Measurements from ENCODE around the gene TBC1D4. TPM values are rescaled to one million over a fixed set of nuclear protein-coding genes. Genes with fewer than 3 reads are reported as not detected.

The TBC1D4 gene
- total and polyA plus RNA-seq, 10 of the 15 experiments (the other 5 are each of a cell fraction or from before 2014, with no cell fraction given): 11.0 to 38.6 (median 25.5) TPM

DNA sequence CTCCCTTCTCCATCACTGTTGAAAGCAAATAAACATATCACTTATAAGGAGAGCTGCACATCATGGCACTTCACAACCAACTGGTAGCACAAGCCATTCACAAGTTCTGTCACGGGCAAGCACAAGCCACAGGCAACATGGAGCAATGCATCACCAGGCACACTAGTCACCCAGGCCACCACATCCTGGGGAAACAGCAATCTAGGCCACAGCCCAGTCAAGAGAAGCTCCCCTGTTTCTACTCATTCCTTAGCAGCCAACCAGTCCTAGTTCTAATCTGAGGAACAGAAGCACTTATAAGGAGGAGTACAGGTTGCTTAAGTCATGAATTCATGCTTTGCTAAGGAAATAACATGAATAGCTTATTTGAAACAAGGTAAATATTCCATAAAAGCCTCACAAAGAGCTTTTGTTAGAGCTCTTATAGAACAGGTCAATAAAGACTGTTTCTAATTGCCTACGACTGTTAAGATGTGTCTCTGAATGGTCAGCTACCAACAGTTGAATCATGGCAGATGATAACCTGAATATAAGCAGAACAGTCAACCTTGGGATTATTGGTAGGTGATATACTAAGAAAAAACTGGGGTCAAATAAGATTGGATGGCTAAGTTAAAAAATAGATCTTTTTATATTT lies 169.0 kb downstream of the TBC1D4 start:
- ATAC-seq (peak; percentile 54), FAIRE-seq (peak; percentile 44), DNase-seq (ENCODE audit: low read depth, low spot score) (no peak)
- SMC1A ChIA-PET (ENCODE audit: uncharacterized antibody, unreplicated experiment): interaction anchor here (1.0 to 4.7 kb wide), 5 partner anchors 12 to 104 kb away, joined by 3 to 32 read pairs (median 15); no protein-coding TSS in a partner anchor
- no peak overlapping the region for H3K9ac ChIP-seq (ENCODE audit: control insufficient read depth, insufficient read depth, low read length)
- CTCF ChIA-PET: interaction anchor here (0.7 to 3.6 kb wide), 7 partner anchors 9 to 1203 kb away, joined by 3 to 14 read pairs (median 4); no protein-coding TSS in a partner anchor
- no peaks in the 10 kb centered on the region for H3K27me3 ChIP-seq (replicated peaks in 1 of 2; ENCODE audit: control insufficient read depth in 2 of 2, insufficient read depth in 2 of 2, low read length in 1 of 2)
- 8% methylated on average over 2 of the region's 2 CpGs for WGBS (ENCODE audit: insufficient coverage, insufficient replicate concordance, low lambda C conversion rate, missing lambda C conversion rate)
- H3K4me3 ChIP-seq: no peak overlapping the region
- intact Hi-C loops (cut with micrococcal nuclease; ENCODE audit: unreplicated experiment) (no loop called here), in situ Hi-C loops (cut with MboI) (no loop called here)
- no peaks in the 10 kb centered on the region; the same call in 1 of the 2 replicates for H3K79me2 ChIP-seq (ENCODE audit: control insufficient read depth, insufficient read depth, low read length)
- H3K4me2 ChIP-seq (ENCODE audit: control insufficient read depth, insufficient read depth): no peak overlapping the region
- H2AFZ ChIP-seq (ENCODE audit: control insufficient read depth, low read depth, low read length): no peak overlapping the region
- no TSS peak for BruUV-seq (replicated peaks)
- no peaks in the 10 kb centered on the region for H3K36me3 ChIP-seq (ENCODE audit: control insufficient read depth in 2 of 2, insufficient read depth in 2 of 2, low read length in 1 of 2)
- H4K20me1 ChIP-seq (ENCODE audit: control insufficient read depth, insufficient read depth): no peaks in the 10 kb centered on the region
- H3K27ac ChIP-seq (ENCODE audit: control insufficient read depth, insufficient read depth): no peak overlapping the region
- POLR2A ChIA-PET: interaction anchor here (1.3 kb wide), 1 partner anchor 12 kb away, joined by 8 read pairs; no protein-coding TSS in a partner anchor
- H3K9me3 ChIP-seq (replicated peaks; ENCODE audit: control insufficient read depth, insufficient read depth, low read length): no peaks in the 10 kb centered on the region
- RAD21 ChIA-PET (ENCODE audit: unreplicated experiment): interaction anchor here (1.0 to 1.7 kb wide), 2 partner anchors 45 to 164 kb away, joined by 3 to 5 read pairs; no protein-coding TSS in a partner anchor
- TF ChIP-seq NRF1 (conservative IDR thresholded peaks at IDR 0.05; ENCODE audit: low read depth, low read length): no peak
- peak; percentile 46 for TF ChIP-seq RUNX3 (IDR thresholded peaks at IDR 0.05; ENCODE audit: low read length)
- H3K4me1 ChIP-seq (ENCODE audit: control insufficient read depth, insufficient read depth, low read length): peaks cover under 1% of the 10 kb centered on the region; the same call in 1 of the 2 replicates

- Histone ChIP-seq H3K79me2 (ENCODE audit: control insufficient read depth, insufficient read depth, low read length) (no peaks in the 10 kb centered on the region; the same call in 1 of the 2 replicates), H2AFZ (ENCODE audit: control insufficient read depth, low read depth, low read length) (peak overlapping the region; percentile 18; the same call in 1 of the 2 replicates), H3K27ac (ENCODE audit: control insufficient read depth, insufficient read depth) (peak overlapping the region; percentile 9), H3K4me3 (no peak overlapping the region), H3K9ac (ENCODE audit: control insufficient read depth, insufficient read depth, low read length) (no peak overlapping the region), H3K36me3 (ENCODE audit: control insufficient read depth in 2 of 2, insufficient read depth in 2 of 2, low read length in 1 of 2) (no peaks in the 10 kb centered on the region), H4K20me1 (ENCODE audit: control insufficient read depth, insufficient read depth) (no peaks in the 10 kb centered on the region), H3K9me3 (replicated peaks; ENCODE audit: control insufficient read depth, insufficient read depth, low read length) (peaks cover under 1% of the 10 kb centered on the region; the same call in 1 of the 3 replicates), H3K4me2 (ENCODE audit: control insufficient read depth, insufficient read depth) (no peak overlapping the region), H3K4me1 (ENCODE audit: control insufficient read depth, insufficient read depth, low read length) (no peaks in the 10 kb centered on the region; the same call in 1 of the 2 replicates), H3K27me3 (replicated peaks in 1 of 2; ENCODE audit: control insufficient read depth in 2 of 2, insufficient read depth in 2 of 2, low read length in 1 of 2) (no peaks in the 10 kb centered on the region)
- intact Hi-C loops (cut with micrococcal nuclease; ENCODE audit: unreplicated experiment): no loop called here
- WGBS (ENCODE audit: insufficient coverage, insufficient replicate concordance, low lambda C conversion rate, missing lambda C conversion rate): 4% methylated on average over 8 of the region's 8 CpGs
- ATAC-seq (peak; percentile 64), DNase-seq (ENCODE audit: low read depth, low spot score) (no peak), FAIRE-seq (peak; percentile 54)
- BruUV-seq (replicated peaks): TSS peak; percentile 84
- CTCF ChIA-PET: interaction anchor here (0.9 to 3.6 kb wide), 5 partner anchors 12 to 56 kb away, joined by 4 to 14 read pairs (median 4); no protein-coding TSS in a partner anchor
- SMC1A ChIA-PET (ENCODE audit: uncharacterized antibody, unreplicated experiment): interaction anchor here (0.6 to 4.7 kb wide), 18 partner anchors 9 to 381 kb away, joined by 3 to 32 read pairs (median 4); partner anchors contain the start of gene TBC1D4
- RAD21 ChIA-PET (ENCODE audit: unreplicated experiment): interaction anchor here (0.9 to 2.2 kb wide), 6 partner anchors 9 to 172 kb away, joined by 3 to 7 read pairs (median 4); partner anchors contain the start of gene TBC1D4
- POLR2A ChIA-PET: interaction anchor here (0.9 to 2.1 kb wide), 4 partner anchors 9 to 22 kb away, joined by 3 to 7 read pairs (median 4); no protein-coding TSS in a partner anchor
- in situ Hi-C loops (cut with MboI): no loop called here
- no peak for TF ChIP-seq POLR2AphosphoS5 (IDR thresholded peaks at IDR 0.05; ENCODE audit: low read length)
- TF ChIP-seq, protein P1, sequence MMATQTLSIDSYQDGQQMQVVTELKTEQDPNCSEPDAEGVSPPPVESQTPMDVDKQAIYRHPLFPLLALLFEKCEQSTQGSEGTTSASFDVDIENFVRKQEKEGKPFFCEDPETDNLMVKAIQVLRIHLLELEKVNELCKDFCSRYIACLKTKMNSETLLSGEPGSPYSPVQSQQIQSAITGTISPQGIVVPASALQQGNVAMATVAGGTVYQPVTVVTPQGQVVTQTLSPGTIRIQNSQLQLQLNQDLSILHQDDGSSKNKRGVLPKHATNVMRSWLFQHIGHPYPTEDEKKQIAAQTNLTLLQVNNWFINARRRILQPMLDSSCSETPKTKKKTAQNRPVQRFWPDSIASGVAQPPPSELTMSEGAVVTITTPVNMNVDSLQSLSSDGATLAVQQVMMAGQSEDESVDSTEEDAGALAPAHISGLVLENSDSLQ (IDR thresholded peaks at IDR 0.05): no peak
- TF ChIP-seq GATAD2B (conservative IDR thresholded peaks at IDR 0.05; ENCODE audit: low read depth): no peak
- no peak for TF ChIP-seq YBX1 (IDR thresholded peaks at IDR 0.05)
- TF ChIP-seq KLF5 (IDR thresholded peaks at IDR 0.05; ENCODE audit: partially characterized antibody): no peak
- no peak for TF ChIP-seq NKRF (conservative IDR thresholded peaks at IDR 0.05)
- TF ChIP-seq SREBF2 (IDR thresholded peaks at IDR 0.05; ENCODE audit: low read length): no peak
- TF ChIP-seq, protein P2, sequence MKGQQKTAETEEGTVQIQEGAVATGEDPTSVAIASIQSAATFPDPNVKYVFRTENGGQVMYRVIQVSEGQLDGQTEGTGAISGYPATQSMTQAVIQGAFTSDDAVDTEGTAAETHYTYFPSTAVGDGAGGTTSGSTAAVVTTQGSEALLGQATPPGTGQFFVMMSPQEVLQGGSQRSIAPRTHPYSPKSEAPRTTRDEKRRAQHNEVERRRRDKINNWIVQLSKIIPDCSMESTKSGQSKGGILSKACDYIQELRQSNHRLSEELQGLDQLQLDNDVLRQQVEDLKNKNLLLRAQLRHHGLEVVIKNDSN (IDR thresholded peaks at IDR 0.05; ENCODE audit: borderline replicate concordance, extremely low read length, insufficient read depth, low read depth, low read length): no peak
- no peak for TF ChIP-seq CBX5 (IDR thresholded peaks at IDR 0.05; ENCODE audit: low read depth)
These were observed 171.9 kb downstream of the TBC1D4 start for GRCh38 chr13:75309981-75310580.

Measured in GM12878 (cell line).